ENCODE measurements around the gene CDHR1. TPM values are rescaled to one million over a fixed set of nuclear protein-coding genes. Genes with fewer than 3 reads are reported as not detected.

CDHR1 gene
- total RNA-seq, 4 donors from 2014 or later, result 0.16 to 0.24 TPM; not detected in 2

GRCh38 chr10:84208023-84208422 is 13.7 kb downstream of the CDHR1 start:
- TF ChIP-seq, protein P1, sequence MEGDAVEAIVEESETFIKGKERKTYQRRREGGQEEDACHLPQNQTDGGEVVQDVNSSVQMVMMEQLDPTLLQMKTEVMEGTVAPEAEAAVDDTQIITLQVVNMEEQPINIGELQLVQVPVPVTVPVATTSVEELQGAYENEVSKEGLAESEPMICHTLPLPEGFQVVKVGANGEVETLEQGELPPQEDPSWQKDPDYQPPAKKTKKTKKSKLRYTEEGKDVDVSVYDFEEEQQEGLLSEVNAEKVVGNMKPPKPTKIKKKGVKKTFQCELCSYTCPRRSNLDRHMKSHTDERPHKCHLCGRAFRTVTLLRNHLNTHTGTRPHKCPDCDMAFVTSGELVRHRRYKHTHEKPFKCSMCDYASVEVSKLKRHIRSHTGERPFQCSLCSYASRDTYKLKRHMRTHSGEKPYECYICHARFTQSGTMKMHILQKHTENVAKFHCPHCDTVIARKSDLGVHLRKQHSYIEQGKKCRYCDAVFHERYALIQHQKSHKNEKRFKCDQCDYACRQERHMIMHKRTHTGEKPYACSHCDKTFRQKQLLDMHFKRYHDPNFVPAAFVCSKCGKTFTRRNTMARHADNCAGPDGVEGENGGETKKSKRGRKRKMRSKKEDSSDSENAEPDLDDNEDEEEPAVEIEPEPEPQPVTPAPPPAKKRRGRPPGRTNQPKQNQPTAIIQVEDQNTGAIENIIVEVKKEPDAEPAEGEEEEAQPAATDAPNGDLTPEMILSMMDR (IDR thresholded peaks at IDR 0.05), result no peak
- DNase-seq (ENCODE audit: low spot score), result no peak

GRCh38 chr10:84211566-84211965 is 17.2 kb downstream of the CDHR1 start:
- TF ChIP-seq, protein P1 (IDR thresholded peaks at IDR 0.05), result no peak
- DNase-seq (ENCODE audit: low spot score) (no peak), ATAC-seq (ENCODE audit: low FRiP score) (no peak)

More at GRCh38 chr10:84208023-84208422, 13.7 kb downstream of the CDHR1 start:
- no peak for ATAC-seq (ENCODE audit: low FRiP score)

DNA sequence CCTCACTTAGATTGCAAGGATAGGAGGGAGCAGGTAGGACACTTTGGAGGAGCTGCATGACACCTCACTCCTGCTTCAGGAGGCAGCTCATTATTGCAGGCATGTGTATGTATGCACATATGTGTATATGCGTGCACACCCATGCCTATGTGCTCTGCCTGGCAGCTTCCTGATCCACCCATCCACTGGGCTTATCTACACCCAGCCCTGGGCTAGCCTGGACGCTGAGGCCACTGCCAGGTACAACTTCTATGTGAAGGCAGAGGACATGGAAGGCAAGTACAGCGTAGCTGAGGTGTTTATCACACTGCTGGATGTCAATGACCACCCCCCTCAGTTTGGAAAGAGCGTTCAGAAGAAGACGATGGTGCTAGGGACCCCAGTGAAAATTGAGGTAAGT is 17.7 kb downstream of the CDHR1 start:
- TF ChIP-seq, protein P1 (IDR thresholded peaks at IDR 0.05), result no peak
- ATAC-seq (ENCODE audit: low FRiP score) (no peak), DNase-seq (ENCODE audit: low spot score) (no peak)

DNA sequence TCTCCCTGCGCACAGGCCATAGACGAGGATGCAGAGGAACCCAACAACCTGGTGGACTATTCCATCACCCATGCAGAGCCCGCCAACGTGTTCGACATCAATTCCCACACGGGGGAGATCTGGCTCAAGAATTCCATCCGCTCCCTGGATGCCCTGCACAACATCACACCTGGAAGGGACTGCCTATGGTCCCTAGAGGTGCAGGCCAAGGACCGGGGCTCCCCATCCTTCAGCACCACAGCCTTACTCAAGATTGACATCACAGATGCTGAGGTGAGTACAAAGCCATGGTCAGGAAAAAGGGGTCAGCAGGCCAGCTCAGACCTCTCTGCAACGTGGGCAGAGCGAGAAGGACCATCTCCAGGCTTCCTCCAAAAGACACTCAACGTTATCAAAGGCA is 18.7 kb downstream of the CDHR1 start:
- no peak for DNase-seq (ENCODE audit: low spot score)
- TF ChIP-seq, protein P1 (IDR thresholded peaks at IDR 0.05), result no peak
- no peak for ATAC-seq (ENCODE audit: low FRiP score)

DNA sequence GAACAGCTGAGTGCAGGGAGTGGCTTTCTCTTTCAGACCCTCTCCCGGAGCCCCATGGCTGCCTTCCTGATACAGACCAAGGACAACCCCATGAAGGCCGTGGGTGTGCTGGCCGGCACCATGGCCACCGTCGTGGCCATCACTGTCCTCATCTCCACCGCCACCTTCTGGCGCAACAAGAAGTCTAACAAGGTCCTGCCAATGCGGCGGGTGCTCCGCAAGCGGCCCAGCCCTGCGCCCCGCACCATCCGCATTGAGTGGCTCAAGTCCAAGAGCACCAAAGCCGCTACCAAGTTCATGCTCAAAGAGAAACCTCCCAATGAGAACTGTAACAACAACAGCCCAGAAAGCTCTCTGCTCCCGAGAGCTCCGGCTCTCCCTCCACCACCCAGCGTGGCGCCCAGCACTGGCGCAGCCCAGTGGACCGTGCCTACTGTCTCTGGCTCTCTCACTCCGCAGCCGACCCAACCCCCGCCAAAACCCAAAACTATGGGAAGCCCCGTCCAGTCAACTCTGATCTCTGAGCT is 19.8 kb downstream of the CDHR1 start:
- ATAC-seq (ENCODE audit: low FRiP score), result no peak
- DNase-seq (ENCODE audit: low spot score), result no peak
- TF ChIP-seq, protein P1 (IDR thresholded peaks at IDR 0.05), result no peak

- TF ChIP-seq, protein P1 (IDR thresholded peaks at IDR 0.05), result no peak
- DNase-seq (ENCODE audit: low spot score) (no peak), ATAC-seq (ENCODE audit: low FRiP score) (no peak)
Measured at GRCh38 chr10:84214612-84215235, 20.4 kb downstream of the CDHR1 start.

- TF ChIP-seq, protein P1 (IDR thresholded peaks at IDR 0.05), result no peak
- DNase-seq (ENCODE audit: low spot score) (no peak), ATAC-seq (ENCODE audit: low FRiP score) (no peak)
Measured at GRCh38 chr10:84216834-84217233, 22.5 kb downstream of the CDHR1 start.

Data from omental fat pad (tissue), 4 donors.